Panc1 (cell line): ENCODE data around the gene PTH. TPM values are rescaled to one million over a fixed set of nuclear protein-coding genes. Genes with fewer than 3 reads are reported as not detected.

Source experiments
- ATAC-seq: fragments of 200-7000 bp; cut with Tn5 transposase; 2 replicates; pipeline ENCODE4 v1.9.1; 2020; ENCODE audit warnings: mild to moderate bottlenecking, moderate library complexity
- BruUV-seq: library from RNA; stranded (reverse); fragments of 400-500 nt; replicated peaks from 2 replicates; lab custom pipeline; 2021; lab: Mats Ljungman, UMichigan
- CTCF ChIA-PET: fragments of 300-600 bp; sonication (Branson Sonifier 250); formaldehyde crosslinking; loops from one replicate; lab custom pipeline; 2022; ENCODE audit warnings: antibody characterized with exemption; lab: Charles Lee
- POLR2A ChIA-PET: fragments of 300-600 bp; sonication (Branson Sonifier 250); formaldehyde crosslinking; loops from one replicate; lab custom pipeline; 2022; ENCODE audit warnings: antibody characterized with exemption; lab: Charles Lee
- DNase-seq: peaks from one replicate; pipeline ENCODE4 v3.0.0-alpha.2; 2010; ENCODE audit warnings: low read depth, low spot score
- H3K27ac ChIP-seq: 2 replicates; pipeline ENCODE4 v1.5.1; 2011; ENCODE audit warnings: mild to moderate bottlenecking, low read length, inconsistent platforms
- H3K27me3 ChIP-seq: fragments of 200-500 bp; sonication (Bioruptor generic); 2 replicates; pipeline ENCODE4 v1.6.0; 2014; ENCODE audit warnings: low read length, inconsistent platforms; ENCODE audit not compliant: control insufficient read depth, insufficient read depth
- H3K36me3 ChIP-seq: fragments of 200-500 bp; sonication (Bioruptor generic); 2 replicates; pipeline ENCODE4 v1.5.1; 2014; ENCODE audit warnings: inconsistent platforms, mild to moderate bottlenecking, low read length, moderate library complexity; ENCODE audit not compliant: control insufficient read depth, insufficient read depth
- H3K4me1 ChIP-seq: 2 replicates; pipeline ENCODE4 v1.5.1; 2011; ENCODE audit warnings: inconsistent platforms, mild to moderate bottlenecking, low read length, moderate library complexity; ENCODE audit not compliant: control insufficient read depth, insufficient read depth
- H3K4me3 ChIP-seq, 2 experiments: 2 replicates each; pipeline ENCODE4 v1.5.1; 2011 to 2012; ENCODE audit warnings: low read depth in 2 of 2, low read length in 2 of 2, mild to moderate bottlenecking in 2 of 2, inconsistent platforms in 1 of 2, moderate library complexity in 1 of 2
- H3K9me3 ChIP-seq: fragments of 200-500 bp; sonication (Bioruptor generic); 2 replicates; pipeline ENCODE4 v1.5.1; 2014; ENCODE audit warnings: low read depth, mild to moderate bottlenecking, inconsistent platforms, low read length, moderate library complexity; ENCODE audit not compliant: control insufficient read depth, insufficient read depth
- POLR2AphosphoS5 ChIP-seq: IDR thresholded peaks from 2 replicates; pipeline ENCODE4 v1.6.1; 2012; ENCODE audit warnings: mild to moderate bottlenecking, low read depth, low read length, moderate library complexity
- SIN3A ChIP-seq: IDR thresholded peaks from 2 replicates; pipeline ENCODE4 v1.6.1; 2012; ENCODE audit warnings: low read depth, mild to moderate bottlenecking, low read length, moderate library complexity, borderline replicate concordance; ENCODE audit not compliant: insufficient read depth
- TCF7L2 ChIP-seq: IDR thresholded peaks from 2 replicates; pipeline ENCODE4 v1.6.1; 2011; ENCODE audit warnings: mild to moderate bottlenecking, low read depth, low read length, inconsistent platforms
- in situ Hi-C: cut with HindIII; loops from 2 replicates; pipeline ENCODE4 v1.10.0; 2016; ENCODE audit warnings: low sequenced_read_pairs, low pct_unique_long_range_greater_than_20kb
- intact Hi-C: fragments of 100-400 bp; cut with micrococcal nuclease; formaldehyde crosslinking; loops from one replicate; pipeline ENCODE4 v1.10.0; 2022; ENCODE audit not compliant: unreplicated experiment
- total RNA-seq: library from RNA; stranded (reverse); gene quantifications from one replicate; pipeline ENCODE4 v1.2.1, GENCODE V29; 2021; ENCODE audit not compliant: unreplicated experiment
- TF ChIP-seq, protein P1 (sequence below): fragments of 450-650 bp; IDR thresholded peaks from 2 replicates; pipeline ENCODE4 v1.5.1; 2017; ENCODE audit warnings: mild to moderate bottlenecking
- TF ChIP-seq, protein P2 (sequence below), 2 experiments: IDR thresholded peaks; 2 replicates each; pipeline ENCODE4 v1.6.1; 2011 to 2012; ENCODE audit warnings: low read depth in 2 of 2, control low read depth in 1 of 2, low read length in 1 of 2, mild to moderate bottlenecking in 1 of 2, moderate library complexity in 1 of 2; ENCODE audit not compliant: insufficient read depth in 1 of 2

PTH gene
- total RNA-seq, 1 experiment from 2014 or later = not detected

DNA sequence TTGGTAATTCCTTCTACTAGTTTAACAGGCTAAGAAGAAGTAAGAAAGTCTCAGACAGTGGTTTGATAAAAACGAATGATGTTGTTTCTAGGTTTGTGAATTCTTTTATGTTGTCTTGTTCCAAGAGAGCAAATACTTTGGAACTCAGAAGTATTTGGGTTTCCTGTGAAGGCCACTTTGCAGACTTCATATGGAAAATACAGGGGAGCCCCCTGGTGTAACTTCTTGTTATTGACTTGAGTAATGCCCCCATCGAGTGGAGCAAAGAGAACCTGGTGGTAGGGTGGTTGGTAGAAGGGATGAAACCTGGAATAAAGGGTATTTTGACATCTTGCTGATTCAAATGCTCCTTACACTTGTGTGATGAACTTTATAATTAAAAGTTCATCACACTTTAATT, 40.0 kb upstream of the PTH start:
- DNase-seq (no peak), ATAC-seq (no peak)
- Histone ChIP-seq H3K9me3 (no peaks in the 10 kb centered on the region), H3K4me3 (no peak overlapping the region), H3K27ac (no peak overlapping the region), H3K36me3 (no peaks in the 10 kb centered on the region), H3K4me1 (no peaks in the 10 kb centered on the region), H3K27me3 (no peaks in the 10 kb centered on the region)
- in situ Hi-C loops = no loop called here
- TF ChIP-seq, protein P1, sequence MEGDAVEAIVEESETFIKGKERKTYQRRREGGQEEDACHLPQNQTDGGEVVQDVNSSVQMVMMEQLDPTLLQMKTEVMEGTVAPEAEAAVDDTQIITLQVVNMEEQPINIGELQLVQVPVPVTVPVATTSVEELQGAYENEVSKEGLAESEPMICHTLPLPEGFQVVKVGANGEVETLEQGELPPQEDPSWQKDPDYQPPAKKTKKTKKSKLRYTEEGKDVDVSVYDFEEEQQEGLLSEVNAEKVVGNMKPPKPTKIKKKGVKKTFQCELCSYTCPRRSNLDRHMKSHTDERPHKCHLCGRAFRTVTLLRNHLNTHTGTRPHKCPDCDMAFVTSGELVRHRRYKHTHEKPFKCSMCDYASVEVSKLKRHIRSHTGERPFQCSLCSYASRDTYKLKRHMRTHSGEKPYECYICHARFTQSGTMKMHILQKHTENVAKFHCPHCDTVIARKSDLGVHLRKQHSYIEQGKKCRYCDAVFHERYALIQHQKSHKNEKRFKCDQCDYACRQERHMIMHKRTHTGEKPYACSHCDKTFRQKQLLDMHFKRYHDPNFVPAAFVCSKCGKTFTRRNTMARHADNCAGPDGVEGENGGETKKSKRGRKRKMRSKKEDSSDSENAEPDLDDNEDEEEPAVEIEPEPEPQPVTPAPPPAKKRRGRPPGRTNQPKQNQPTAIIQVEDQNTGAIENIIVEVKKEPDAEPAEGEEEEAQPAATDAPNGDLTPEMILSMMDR = peak; percentile 12; the same call in 1 of the 2 replicates
- TF ChIP-seq SIN3A = no peak
- intact Hi-C loops = no loop called here
- ChIA-PET CTCF (interaction anchor here (0.7 kb wide), 2 partner anchors 133 to 355 kb away, joined by 5 to 7 read pairs; partner anchors contain the start of gene FAR1), POLR2A (interaction anchor here (0.5 kb wide), 1 partner anchor 178 kb away, joined by 3 read pairs; no protein-coding TSS in a partner anchor)
- no TSS peak for BruUV-seq

DNA sequence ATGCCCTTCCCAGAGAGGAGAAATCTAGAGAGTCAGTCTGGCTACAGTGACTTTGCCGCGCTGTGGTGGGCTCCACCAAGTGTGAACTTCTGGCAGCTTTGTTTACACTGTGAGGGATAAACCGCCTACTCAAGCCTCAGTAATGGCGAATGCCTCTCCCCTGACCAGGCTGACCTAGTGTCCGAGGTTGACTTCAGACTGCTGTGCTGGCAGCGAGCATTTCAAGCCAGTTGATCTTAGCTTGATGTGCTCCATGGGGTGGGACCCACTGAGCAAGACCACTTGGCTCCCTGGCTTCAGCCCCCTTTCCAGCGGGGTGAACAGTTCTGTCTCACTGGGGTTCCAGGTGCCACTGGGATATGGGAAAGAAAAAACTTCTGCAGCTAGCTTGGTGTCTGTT, 38.6 kb upstream of the PTH start:
- in situ Hi-C loops (no loop called here), intact Hi-C loops (no loop called here)
- BruUV-seq = no TSS peak
- Histone ChIP-seq H3K9me3 (no peaks in the 10 kb centered on the region), H3K4me3 (no peak overlapping the region), H3K27me3 (no peaks in the 10 kb centered on the region), H3K36me3 (no peaks in the 10 kb centered on the region), H3K4me1 (no peaks in the 10 kb centered on the region), H3K27ac (no peak overlapping the region)
- TF ChIP-seq SIN3A = no peak
- TF ChIP-seq, protein P1 = no peak
- no peak for DNase-seq
- ChIA-PET CTCF (no interaction called here), POLR2A (no interaction called here)
- ATAC-seq = no peak

DNA sequence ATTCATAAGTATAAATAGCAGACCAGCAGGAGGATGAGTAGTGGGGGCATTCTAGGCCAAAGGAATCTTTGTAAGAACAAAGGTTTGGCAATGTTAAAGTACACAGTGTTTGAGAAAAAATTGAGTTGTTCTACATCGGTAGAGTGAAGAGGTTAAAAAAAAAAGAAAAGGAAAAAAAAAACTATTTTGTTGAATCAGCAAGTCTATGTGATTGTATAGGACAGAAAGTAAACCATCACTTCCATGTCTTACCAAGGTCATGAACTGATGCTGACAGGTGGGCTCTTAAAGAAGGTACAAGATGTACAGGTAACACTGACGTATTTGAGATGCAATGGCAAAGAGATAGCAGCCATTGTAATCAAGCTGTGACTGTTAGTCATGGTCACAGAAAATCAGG, 29.5 kb upstream of the PTH start:
- ATAC-seq (no peak), DNase-seq (no peak)
- intact Hi-C loops (no loop called here), in situ Hi-C loops (no loop called here)
- no peak for TF ChIP-seq POLR2AphosphoS5
- TF ChIP-seq SIN3A = no peak
- no peak for TF ChIP-seq TCF7L2
- TF ChIP-seq, protein P1 = no peak
- TF ChIP-seq, protein P2, sequence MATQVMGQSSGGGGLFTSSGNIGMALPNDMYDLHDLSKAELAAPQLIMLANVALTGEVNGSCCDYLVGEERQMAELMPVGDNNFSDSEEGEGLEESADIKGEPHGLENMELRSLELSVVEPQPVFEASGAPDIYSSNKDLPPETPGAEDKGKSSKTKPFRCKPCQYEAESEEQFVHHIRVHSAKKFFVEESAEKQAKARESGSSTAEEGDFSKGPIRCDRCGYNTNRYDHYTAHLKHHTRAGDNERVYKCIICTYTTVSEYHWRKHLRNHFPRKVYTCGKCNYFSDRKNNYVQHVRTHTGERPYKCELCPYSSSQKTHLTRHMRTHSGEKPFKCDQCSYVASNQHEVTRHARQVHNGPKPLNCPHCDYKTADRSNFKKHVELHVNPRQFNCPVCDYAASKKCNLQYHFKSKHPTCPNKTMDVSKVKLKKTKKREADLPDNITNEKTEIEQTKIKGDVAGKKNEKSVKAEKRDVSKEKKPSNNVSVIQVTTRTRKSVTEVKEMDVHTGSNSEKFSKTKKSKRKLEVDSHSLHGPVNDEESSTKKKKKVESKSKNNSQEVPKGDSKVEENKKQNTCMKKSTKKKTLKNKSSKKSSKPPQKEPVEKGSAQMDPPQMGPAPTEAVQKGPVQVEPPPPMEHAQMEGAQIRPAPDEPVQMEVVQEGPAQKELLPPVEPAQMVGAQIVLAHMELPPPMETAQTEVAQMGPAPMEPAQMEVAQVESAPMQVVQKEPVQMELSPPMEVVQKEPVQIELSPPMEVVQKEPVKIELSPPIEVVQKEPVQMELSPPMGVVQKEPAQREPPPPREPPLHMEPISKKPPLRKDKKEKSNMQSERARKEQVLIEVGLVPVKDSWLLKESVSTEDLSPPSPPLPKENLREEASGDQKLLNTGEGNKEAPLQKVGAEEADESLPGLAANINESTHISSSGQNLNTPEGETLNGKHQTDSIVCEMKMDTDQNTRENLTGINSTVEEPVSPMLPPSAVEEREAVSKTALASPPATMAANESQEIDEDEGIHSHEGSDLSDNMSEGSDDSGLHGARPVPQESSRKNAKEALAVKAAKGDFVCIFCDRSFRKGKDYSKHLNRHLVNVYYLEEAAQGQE (IDR thresholded peaks at IDR 0.05; ENCODE audit: insufficient read depth in 1 of 2, low read depth in 2 of 2, low read length in 1 of 2) = no peak
- H3K27me3 ChIP-seq = no peaks in the 10 kb centered on the region
- no peaks in the 10 kb centered on the region for H3K9me3 ChIP-seq
- ChIA-PET POLR2A (no interaction called here), CTCF (no interaction called here)
- no peaks in the 10 kb centered on the region for H3K4me1 ChIP-seq
- no TSS peak for BruUV-seq
- no peak overlapping the region for H3K4me3 ChIP-seq
- no peak overlapping the region for H3K27ac ChIP-seq
- no peaks in the 10 kb centered on the region for H3K36me3 ChIP-seq
